ENCODE measurements around the gene NWD2. TPM values are rescaled to one million over a fixed set of nuclear protein-coding genes. Genes with fewer than 3 reads are reported as not detected.
"Not testable (repeated sequence)": the region's sequence is repeated elsewhere in the genome, so short reads cannot be mapped to it uniquely, and the experiment has no call there.

NWD2 gene
- total RNA-seq, 3 donors from 2014 or later: 0.95 to 1.4 (median 1.3) TPM

- H3K4me3 ChIP-seq: no peak overlapping the region
- DNase-seq (no peak), ATAC-seq (no peak)
- H3K4me1 ChIP-seq (ENCODE audit: low read depth): no peaks in the 10 kb centered on the region
- intact Hi-C loops (cut with DNase I, micrococcal nuclease): no loop called here
- no peak for TF ChIP-seq CTCF (IDR thresholded peaks at IDR 0.05)
- no peaks in the 10 kb centered on the region for H3K9me3 ChIP-seq
- H3K36me3 ChIP-seq (ENCODE audit: low read depth): no peaks in the 10 kb centered on the region
Measured at GRCh38 chr4:37397505-37397904, 153.0 kb downstream of the NWD2 start.

GRCh38 chr4:37400241-37400881 lies 155.8 kb downstream of the NWD2 start:
- H3K9me3 ChIP-seq: no peaks in the 10 kb centered on the region
- intact Hi-C loops (cut with DNase I, micrococcal nuclease): no loop called here
- no peak for TF ChIP-seq CTCF (IDR thresholded peaks at IDR 0.05)
- DNase-seq (no peak), ATAC-seq (no peak)
- H3K4me1 ChIP-seq (ENCODE audit: low read depth): no peaks in the 10 kb centered on the region
- H3K4me3 ChIP-seq: no peak overlapping the region
- H3K36me3 ChIP-seq (ENCODE audit: low read depth): no peaks in the 10 kb centered on the region

GRCh38 chr4:37407938-37408826 lies 163.6 kb downstream of the NWD2 start:
- intact Hi-C loops (cut with DNase I, micrococcal nuclease); H3K9me3 ChIP-seq; H3K4me3 ChIP-seq; H3K36me3 ChIP-seq (ENCODE audit: low read depth): not testable (repeated sequence)
- DNase-seq (peak; percentile 82 to 91 (median 83)), ATAC-seq (peak; percentile 85)
- H3K4me1 ChIP-seq (ENCODE audit: low read depth): peaks cover 11% of the 10 kb centered on the region

- H3K36me3 ChIP-seq (ENCODE audit: low read depth); intact Hi-C loops (cut with DNase I, micrococcal nuclease); H3K9me3 ChIP-seq; ATAC-seq; H3K4me1 ChIP-seq (ENCODE audit: low read depth); DNase-seq; H3K4me3 ChIP-seq: not testable (repeated sequence)
Measured at GRCh38 chr4:37413612-37414011, 169.1 kb downstream of the NWD2 start.

GRCh38 chr4:37415845-37416369 lies 171.4 kb downstream of the NWD2 start:
- intact Hi-C loops (cut with DNase I, micrococcal nuclease): no loop called here
- Histone ChIP-seq H3K36me3 (ENCODE audit: low read depth) (no peaks in the 10 kb centered on the region), H3K4me3 (no peak overlapping the region), H3K9me3 (no peaks in the 10 kb centered on the region), H3K4me1 (ENCODE audit: low read depth) (no peaks in the 10 kb centered on the region)
- DNase-seq (no peak), ATAC-seq (no peak)
- TF ChIP-seq CTCF (IDR thresholded peaks at IDR 0.05): no peak

- ATAC-seq: peak; percentile 39
Measured at GRCh38 chr4:37421614-37422013, 177.1 kb downstream of the NWD2 start.

More at GRCh38 chr4:37421614-37422013, 177.1 kb downstream of the NWD2 start:
- DNase-seq: no peak
- H3K9me3 ChIP-seq: no peaks in the 10 kb centered on the region
- peaks cover 7% of the 10 kb centered on the region for H3K4me1 ChIP-seq (ENCODE audit: low read depth)
- TF ChIP-seq CTCF (IDR thresholded peaks at IDR 0.05): no peak
- intact Hi-C loops (cut with DNase I, micrococcal nuclease): no loop called here
- no peaks in the 10 kb centered on the region for H3K36me3 ChIP-seq (ENCODE audit: low read depth)
- H3K4me3 ChIP-seq: no peak overlapping the region

All from mucosa of descending colon (tissue), 3 donors.